Measurements from ENCODE around the gene FNBP1.
"Not testable (repeated sequence)": the region's sequence is repeated elsewhere in the genome, so short reads cannot be mapped to it uniquely, and the experiment has no call there.

Gene FNBP1

DNA sequence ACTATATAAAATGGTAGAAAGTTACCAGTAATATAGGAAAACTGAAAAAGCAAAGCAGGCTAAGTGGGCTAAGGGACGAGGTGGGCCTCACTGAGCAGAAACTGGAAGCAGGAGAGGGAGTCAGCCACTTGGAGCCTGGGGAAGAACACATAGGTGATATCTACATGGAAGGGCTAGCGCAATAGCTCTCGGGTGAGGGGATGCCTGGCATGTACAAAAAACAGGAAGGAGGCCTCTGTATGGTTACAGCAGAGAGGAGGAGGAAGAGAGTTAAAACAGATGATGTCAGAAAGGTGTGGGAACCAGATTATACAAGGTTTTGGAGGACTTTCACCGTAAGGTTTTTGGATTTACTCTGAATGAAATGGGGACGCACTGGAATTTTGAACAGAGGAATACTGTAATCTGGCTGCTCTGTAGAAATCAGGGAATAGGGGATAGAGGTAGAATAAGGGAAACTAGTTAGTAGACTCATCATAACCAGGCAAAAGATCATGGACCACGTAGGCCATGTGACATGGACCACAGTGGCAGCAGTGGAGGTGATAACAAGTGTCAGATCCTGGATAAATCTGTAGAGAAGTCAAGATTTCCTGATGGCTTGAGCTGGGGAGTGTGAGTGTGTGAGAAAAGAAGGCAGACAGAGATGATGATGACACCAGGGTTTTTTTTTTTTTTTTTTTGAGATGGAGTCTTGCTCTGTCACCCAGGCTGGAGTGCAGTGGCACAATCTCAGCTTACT is 52.5 kb downstream of the FNBP1 start:
- no peak for DNase-seq (ENCODE audit: low spot score)

DNA sequence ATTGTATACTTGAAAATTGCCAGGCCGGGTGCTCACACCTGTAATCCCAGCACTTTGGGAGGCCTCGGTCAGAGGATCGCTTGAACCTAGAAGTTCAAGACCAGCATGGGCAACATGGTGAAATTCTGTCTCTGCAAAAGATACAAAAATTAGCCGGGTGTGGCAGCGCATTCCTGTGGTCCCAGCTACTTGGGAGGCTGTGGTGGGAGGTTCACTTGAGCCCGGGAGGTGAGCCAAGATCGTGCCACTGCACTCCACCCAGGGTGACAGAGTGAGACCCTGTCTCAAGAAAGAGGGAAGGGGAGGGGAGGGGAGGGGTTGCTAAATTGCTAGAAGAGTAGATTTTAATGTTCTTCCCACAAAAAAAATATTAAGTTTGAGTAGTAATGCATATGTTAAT is 53.2 kb downstream of the FNBP1 start:
- DNase-seq (ENCODE audit: low spot score) = no peak

DNA sequence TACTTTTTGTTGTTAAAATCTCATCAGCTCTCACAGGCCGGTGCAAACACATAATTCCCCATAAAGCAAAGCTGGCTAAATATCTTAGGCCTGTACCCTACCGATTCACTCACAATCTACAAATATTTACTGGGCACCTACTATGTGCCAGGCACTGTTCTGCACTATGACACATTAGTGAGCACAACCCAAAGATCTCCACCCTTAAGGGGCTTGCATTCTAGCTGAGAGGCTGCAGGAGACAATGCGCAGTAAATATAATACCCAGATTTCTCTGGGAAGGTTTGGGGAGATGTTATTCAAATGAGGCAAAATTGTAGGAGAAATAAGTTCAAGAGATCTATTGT is 53.7 kb downstream of the FNBP1 start:
- DNase-seq (ENCODE audit: low spot score) = no peak

DNA sequence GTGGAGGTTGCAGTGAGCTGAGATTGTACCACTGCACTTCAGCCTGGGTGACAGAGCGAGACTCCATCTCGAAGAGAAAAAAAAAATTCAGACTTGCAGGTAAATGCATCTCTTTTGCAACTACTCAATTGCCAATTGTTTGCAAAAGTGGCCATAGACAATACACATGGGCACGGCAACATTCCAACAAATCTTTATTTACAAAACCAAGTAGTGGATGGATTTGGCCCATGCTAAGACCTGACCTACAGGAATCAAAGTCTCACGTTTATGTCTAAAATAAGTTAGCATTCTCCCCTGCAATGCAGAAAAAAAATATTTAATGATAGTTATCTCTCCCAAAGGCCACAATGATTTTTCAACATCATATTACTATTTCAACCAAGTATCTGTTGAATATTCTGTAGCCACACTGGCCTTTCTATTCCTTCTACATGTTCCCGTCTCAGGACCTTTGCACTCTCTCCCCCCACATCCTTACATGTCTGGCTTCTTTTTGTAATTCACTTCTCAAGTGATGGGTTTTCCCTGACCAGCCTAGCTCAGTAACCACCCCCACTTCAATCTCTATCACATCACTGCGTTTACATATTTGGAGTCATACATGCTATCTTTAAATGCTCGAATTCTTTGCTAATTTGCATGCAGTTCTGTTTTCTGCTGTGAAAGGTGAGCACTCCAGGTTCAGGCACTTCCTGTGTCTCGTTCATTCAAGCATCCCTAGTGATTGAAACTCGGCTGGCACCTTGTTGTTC is 54.2 kb downstream of the FNBP1 start:
- DNase-seq (ENCODE audit: low spot score) = no peak

- DNase-seq (ENCODE audit: low spot score) = no peak
Observed at GRCh38 chr9:129987941-129988340, 55.0 kb downstream of the FNBP1 start.

GRCh38 chr9:129987047-129987446 is 55.9 kb downstream of the FNBP1 start:
- DNase-seq (ENCODE audit: low spot score) = no peak

GRCh38 chr9:129984589-129984988 is 58.4 kb downstream of the FNBP1 start:
- DNase-seq (ENCODE audit: low spot score) = not testable (repeated sequence)

DNA sequence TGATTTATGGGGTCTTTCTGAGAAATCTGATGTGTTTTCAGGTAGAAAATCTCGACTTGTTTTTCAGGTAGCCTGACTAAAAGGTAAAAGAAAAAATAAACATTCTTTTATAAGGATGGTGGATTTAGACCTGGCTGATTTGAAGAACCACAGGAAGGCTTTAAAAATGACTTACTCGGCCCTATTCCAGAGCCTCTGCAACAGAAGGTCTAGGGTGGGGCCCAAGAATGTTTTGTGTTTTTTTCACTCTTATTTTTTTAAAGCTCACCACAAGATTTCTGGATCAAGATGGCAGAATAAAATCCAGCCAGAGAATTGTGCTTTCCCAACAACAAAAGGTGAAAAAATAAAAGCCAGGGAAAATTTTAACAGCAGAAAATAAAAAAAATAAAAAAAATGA is 59.1 kb downstream of the FNBP1 start:
- no peak for DNase-seq (ENCODE audit: low spot score)

- peak; percentile 71 for DNase-seq (ENCODE audit: low spot score)
Observed at GRCh38 chr9:129981180-129981907, 61.6 kb downstream of the FNBP1 start.

- not testable (repeated sequence) for DNase-seq (ENCODE audit: low spot score)
Observed at GRCh38 chr9:129980224-129980623, 62.8 kb downstream of the FNBP1 start.

DNA sequence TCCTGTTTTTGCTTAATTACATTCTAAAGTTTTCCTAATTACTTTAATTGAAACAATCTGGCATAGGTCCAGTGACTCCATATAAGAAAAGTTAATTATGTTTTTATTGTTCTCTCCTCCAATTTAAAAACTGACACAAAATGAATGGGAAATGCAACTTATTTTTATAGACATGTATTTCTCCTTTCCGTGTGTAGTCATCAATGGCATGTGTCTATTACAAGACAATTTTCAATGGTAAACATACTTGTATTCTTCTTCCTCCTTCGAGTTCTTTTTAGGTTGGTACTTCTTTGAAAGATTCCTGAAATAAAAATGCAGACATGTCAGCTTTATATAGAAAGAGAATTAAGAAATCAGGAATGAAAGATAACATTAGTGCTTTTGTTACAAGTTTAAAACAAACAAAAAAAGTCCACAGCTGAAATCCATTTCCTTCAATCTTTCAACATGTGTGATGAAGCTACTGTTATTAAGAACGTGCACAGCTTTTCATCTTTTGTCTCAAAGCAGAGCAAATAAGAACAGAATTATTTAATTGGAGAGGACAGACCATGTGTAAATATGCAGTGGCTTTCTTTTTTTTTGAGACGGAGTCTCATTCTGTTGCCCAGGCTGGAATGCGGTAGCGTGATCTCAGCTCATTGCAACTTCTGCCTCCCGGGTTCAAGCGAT is 63.8 kb downstream of the FNBP1 start:
- DNase-seq (ENCODE audit: low spot score) = no peak

GRCh38 chr9:129972816-129973215 is 70.2 kb downstream of the FNBP1 start:
- DNase-seq (ENCODE audit: low spot score) = no peak

- DNase-seq (ENCODE audit: low spot score) = peak; percentile 27
Observed at GRCh38 chr9:129968690-129969485, 74.1 kb downstream of the FNBP1 start.

GRCh38 chr9:129964901-129965734 is 77.9 kb downstream of the FNBP1 start:
- DNase-seq (ENCODE audit: low spot score) = no peak

DNA sequence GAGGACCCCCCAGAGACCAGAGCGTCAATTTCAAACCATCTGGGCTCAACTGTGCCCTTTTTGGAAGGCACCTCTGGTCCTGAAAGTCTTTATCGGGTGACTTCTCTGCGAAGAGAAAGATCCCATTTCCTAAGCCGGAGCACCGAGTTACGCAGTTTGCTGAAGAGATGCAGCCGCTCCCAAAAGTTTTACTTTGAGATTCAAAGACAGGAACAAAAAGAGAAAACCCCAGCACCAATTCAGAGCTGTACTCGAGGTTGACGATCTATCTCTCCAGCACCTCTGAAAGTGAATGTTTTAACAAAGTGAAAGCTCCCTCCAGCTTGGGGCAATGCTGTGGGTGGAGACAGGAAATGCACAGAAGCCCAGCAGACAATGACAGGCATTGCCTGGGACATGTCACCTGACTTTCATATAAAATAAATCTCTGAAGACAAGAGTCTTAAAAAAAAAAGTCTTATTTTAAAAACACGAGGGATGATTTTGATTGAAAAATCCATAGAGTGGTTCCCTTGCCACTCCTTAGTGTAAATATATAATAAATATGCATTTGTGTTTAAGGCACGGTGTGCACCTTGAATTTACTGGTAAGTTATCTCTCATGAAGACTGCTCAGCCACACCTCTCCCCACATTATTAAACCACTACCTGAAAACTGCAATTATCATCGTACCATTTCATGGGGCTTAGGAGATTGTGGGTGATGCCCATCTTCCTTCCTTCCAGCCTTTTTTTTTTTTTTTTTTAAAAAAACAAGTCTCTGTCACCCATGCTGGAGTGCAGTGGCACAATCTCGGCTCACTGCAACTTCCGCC is 79.9 kb downstream of the FNBP1 start:
- no peak for DNase-seq (ENCODE audit: low spot score)

- no peak for DNase-seq (ENCODE audit: low spot score)
Observed at GRCh38 chr9:129962451-129962864, 80.5 kb downstream of the FNBP1 start.

DNA sequence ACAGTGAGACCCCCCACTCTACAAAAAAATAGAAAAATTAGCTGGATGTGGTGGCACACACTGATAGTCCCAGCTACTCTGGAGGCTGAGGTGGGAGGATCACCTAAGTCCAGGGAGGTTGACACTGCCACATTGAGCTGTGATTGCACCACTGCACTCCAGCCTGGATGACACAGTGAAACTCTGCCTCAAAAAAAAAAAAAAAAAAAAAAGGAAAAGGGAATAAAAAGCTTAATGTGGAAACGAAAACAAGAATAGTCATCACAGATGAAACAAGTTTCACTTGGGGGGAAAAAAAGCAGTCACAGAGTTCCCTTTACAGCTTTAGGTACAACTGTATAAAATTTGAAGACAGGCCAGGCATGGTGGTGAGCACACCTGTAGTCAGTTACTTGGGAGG is 84.2 kb downstream of the FNBP1 start:
- DNase-seq (ENCODE audit: low spot score) = no peak

DNA sequence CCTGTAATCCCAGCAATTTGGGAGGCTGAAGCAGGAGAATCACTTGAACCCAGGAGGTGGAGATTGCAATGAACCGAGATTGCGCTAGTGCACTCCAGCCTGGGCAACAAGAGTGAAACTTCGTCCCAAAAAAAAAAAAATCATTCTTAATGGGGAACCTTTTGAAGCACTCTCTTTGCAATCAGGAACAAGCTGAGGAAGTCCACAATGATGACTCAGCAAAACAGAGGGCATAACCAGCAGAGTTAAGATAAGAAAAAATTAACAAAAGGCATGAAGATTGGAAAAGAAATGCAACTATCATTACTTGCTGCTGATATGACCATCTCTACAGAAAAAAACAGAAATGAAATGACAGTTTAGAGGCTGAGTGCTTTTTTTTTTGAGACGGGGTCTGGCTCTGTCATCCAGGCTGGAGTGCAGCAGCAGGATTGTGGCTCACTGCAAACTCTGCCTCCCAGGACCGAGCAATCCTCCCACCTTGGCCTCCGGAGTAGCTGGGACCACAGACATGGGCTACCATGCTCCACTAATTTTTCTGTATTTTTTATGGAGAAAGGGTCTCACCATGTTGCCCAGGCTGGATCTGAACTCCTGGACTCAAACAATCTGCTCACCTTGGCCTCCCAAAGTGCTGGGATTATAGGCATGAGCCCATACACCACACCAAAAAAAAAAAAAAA is 88.0 kb downstream of the FNBP1 start:
- DNase-seq (ENCODE audit: low spot score) = no peak

DNA sequence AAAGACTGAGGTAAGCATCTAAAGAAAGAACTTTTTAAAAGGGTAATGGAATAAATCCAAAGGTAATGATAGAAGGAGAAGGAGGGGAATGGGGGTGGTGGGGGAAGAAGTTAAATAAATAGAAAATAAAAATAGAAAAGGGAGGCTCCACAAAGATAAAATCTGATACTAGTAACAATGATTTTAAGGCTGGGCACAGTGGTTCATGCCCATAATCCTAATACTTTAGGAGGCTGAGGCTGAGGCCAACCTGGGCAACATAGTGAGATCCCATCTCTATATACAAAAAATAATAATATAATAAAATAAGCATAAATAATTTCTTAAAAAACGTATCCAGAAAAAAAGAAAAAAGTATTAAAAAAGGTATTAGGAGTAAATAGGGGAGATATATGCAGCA is 89.3 kb downstream of the FNBP1 start:
- DNase-seq (ENCODE audit: low spot score) = no peak

All from HuH-7 (cell line).